Large intestine (tissue), 3 donors: Measurements from ENCODE around the gene TMEM190. TPM values are rescaled to one million over a fixed set of nuclear protein-coding genes. Genes with fewer than 3 reads are reported as not detected.

Experiments used
- DNase-seq, 2 donors: peaks; one replicate each; pipeline versions ENCODE4 v3.0.0 to v3.0.0-alpha.2; 2013
- H3K27ac ChIP-seq: one replicate; pipeline ENCODE4 v1.5.1; 2013; ENCODE audit warnings: low read length
- H3K27me3 ChIP-seq: 2 replicates; pipeline ENCODE4 v1.6.1; 2013; ENCODE audit warnings: low read length; ENCODE audit not compliant: control insufficient read depth, insufficient read depth
- H3K36me3 ChIP-seq: 2 replicates; pipeline ENCODE4 v1.6.1; 2013; ENCODE audit warnings: low read length; ENCODE audit not compliant: control insufficient read depth, insufficient read depth
- H3K4me1 ChIP-seq: one replicate; pipeline ENCODE4 v1.6.1; 2013; ENCODE audit warnings: low read length; ENCODE audit not compliant: control insufficient read depth, insufficient read depth
- H3K4me3 ChIP-seq: one replicate; pipeline ENCODE4 v1.5.1; 2013; ENCODE audit warnings: low read length
- H3K9me3 ChIP-seq: one replicate; pipeline ENCODE4 v1.6.1; 2013; ENCODE audit warnings: mild to moderate bottlenecking, low read depth, low read length, moderate library complexity; ENCODE audit not compliant: control insufficient read depth
- WGBS: methylation state at CpG from one replicate; pipeline ENCODE4 v1.1.5; 2013; ENCODE audit warnings: low lambda C conversion rate; ENCODE audit not compliant: insufficient coverage; 5-methylcytosine and 5-hydroxymethylcytosine counted together
- polyA plus RNA-seq: library from polyadenylated mRNA; unstranded; fragments of 120-200 nt; gene quantifications from one replicate; pipeline ENCODE4 v1.2.1, GENCODE V29; 2013

The TMEM190 gene
- polyA plus RNA-seq, 1 donor, result 0.93 TPM

DNA sequence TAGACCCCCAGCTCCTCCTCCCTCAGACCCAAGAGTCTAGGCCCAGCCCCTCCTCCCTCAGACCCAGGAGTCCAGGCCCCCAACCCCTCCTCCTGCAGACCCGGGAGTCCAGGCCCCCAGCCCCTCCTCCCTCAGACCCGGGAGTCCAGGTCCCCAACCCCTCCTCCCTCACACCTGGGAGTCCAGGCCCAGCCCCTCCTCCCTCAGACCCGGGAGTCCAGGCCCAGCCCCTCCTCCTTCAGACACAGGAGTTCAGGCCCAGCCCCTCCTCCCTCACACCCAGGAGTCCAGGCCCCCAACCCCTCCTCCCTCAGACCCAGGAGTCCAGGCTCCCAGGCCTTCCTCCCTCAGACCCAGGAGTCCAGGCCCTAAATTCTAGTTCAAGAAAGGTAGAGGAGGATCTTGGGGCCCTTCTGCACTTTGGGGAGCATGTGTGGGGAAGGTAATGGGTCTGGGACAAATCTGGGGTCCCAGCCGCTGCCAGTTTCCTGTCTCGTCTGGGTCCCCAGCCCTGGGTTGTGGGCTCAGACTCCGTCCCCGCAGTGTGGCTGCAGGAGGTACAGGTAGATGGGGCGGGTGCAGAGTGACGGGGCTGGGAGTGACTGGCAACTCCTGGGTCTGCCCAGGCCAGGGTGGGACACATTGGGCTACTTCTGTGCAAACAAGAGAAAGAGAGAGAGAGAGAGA lies 3.2 kb upstream of the TMEM190 start:
- no peak for DNase-seq
- Histone ChIP-seq H3K4me1 (peaks cover 16% of the 10 kb centered on the region), H3K9me3 (peaks cover 6% of the 10 kb centered on the region), H3K27ac (no peak overlapping the region), H3K36me3 (no peaks in the 10 kb centered on the region), H3K27me3 (peaks cover 88% of the 10 kb centered on the region), H3K4me3 (no peak overlapping the region)
- no CpG with 5 or more reads among the region's 9 CpGs for WGBS

DNA sequence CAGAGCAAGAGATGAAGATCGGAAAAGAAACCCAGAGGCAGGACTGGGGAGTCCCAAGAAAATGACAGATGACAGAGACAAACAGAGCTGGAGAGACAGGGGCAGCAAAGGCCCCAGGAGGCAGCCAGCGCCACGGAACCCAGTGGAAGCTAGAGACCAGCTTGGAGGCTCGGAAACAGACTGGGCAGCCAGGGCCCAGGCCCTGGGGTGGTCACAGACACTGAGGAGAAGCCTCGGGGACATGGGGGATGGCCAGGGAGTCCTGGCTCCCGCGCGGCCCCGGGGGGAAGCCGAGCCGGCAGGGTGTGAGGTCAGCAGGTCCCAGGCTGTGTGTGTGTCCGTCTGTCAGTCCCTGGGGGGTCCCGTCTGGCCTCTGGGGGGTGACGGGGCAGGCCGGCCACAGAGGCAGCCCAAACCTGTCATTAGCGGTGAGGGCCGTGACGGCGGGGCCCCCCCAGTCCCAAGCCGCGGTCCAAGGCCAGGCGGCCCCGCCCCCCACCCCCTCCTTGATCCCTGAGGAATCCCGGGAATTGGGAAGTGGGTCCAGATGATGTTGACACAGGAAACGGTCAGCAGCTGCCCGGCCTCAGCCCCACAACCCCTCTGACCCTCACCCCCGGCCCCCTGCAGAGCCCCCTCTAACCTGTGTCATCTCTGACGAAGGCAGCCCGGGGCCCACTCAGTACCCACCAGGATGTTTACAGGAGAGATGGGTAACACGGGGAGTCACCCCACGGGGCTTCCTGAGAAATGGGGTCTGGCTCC lies 2.5 kb upstream of the TMEM190 start:
- peaks cover 81% of the 10 kb centered on the region for H3K27me3 ChIP-seq
- peaks cover 16% of the 10 kb centered on the region for H3K4me1 ChIP-seq
- no peak overlapping the region for H3K4me3 ChIP-seq
- H3K9me3 ChIP-seq, result peaks cover 6% of the 10 kb centered on the region
- 0% methylated on average over 1 of the region's 31 CpGs for WGBS
- no peak overlapping the region for H3K27ac ChIP-seq
- H3K36me3 ChIP-seq, result no peaks in the 10 kb centered on the region
- no peak for DNase-seq

GRCh38 chr19:55377356-55378131 lies 918 bp downstream of the TMEM190 start:
- Histone ChIP-seq H3K36me3 (no peaks in the 10 kb centered on the region), H3K9me3 (peaks cover 4% of the 10 kb centered on the region), H3K4me3 (no peak overlapping the region), H3K27me3 (peaks cover 50% of the 10 kb centered on the region), H3K4me1 (peaks cover 9% of the 10 kb centered on the region), H3K27ac (no peak overlapping the region)
- DNase-seq, result no peak
- WGBS, result no CpG with 5 or more reads among the region's 43 CpGs

GRCh38 chr19:55379174-55379573 lies 2.5 kb downstream of the TMEM190 start:
- H3K4me1 ChIP-seq, result peaks cover 10% of the 10 kb centered on the region
- H3K27me3 ChIP-seq, result peaks cover 34% of the 10 kb centered on the region
- no CpG with 5 or more reads among the region's 11 CpGs for WGBS
- H3K27ac ChIP-seq, result no peak overlapping the region
- peaks cover 1% of the 10 kb centered on the region for H3K9me3 ChIP-seq
- no peaks in the 10 kb centered on the region for H3K36me3 ChIP-seq
- H3K4me3 ChIP-seq, result no peak overlapping the region
- DNase-seq, result no peak

DNA sequence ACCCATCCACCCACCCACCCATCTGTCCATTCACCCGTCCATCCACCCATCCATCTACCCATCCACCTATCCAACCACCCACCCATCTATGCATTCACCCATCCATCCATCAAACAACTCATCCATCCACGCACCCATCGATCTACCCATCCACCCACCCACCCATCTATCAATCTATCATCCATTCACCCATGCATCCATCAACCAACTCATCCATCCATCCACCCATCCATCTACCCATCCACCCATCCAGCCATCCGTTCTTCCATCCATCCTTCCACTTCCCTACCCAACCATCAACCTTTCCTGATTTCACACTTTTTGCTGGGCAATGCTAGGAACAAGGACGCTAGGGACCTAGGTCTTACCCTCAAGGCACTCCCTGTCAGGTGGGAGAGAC lies 5.4 kb downstream of the TMEM190 start:
- Histone ChIP-seq H3K36me3 (peaks cover 1% of the 10 kb centered on the region), H3K4me1 (peaks cover 15% of the 10 kb centered on the region), H3K4me3 (no peak overlapping the region), H3K27ac (no peak overlapping the region), H3K27me3 (peaks cover 8% of the 10 kb centered on the region), H3K9me3 (no peaks in the 10 kb centered on the region)
- DNase-seq, result no peak
- WGBS, result 100% methylated on average over 2 of the region's 5 CpGs

GRCh38 chr19:55382522-55383054 lies 6.0 kb downstream of the TMEM190 start:
- peaks cover 21% of the 10 kb centered on the region for H3K4me1 ChIP-seq
- no peaks in the 10 kb centered on the region for H3K9me3 ChIP-seq
- H3K27me3 ChIP-seq, result peaks cover 5% of the 10 kb centered on the region
- no peak for DNase-seq
- no peak overlapping the region for H3K4me3 ChIP-seq
- no CpG with 5 or more reads among the region's 3 CpGs for WGBS
- no peak overlapping the region for H3K27ac ChIP-seq
- H3K36me3 ChIP-seq, result peaks cover 7% of the 10 kb centered on the region

DNA sequence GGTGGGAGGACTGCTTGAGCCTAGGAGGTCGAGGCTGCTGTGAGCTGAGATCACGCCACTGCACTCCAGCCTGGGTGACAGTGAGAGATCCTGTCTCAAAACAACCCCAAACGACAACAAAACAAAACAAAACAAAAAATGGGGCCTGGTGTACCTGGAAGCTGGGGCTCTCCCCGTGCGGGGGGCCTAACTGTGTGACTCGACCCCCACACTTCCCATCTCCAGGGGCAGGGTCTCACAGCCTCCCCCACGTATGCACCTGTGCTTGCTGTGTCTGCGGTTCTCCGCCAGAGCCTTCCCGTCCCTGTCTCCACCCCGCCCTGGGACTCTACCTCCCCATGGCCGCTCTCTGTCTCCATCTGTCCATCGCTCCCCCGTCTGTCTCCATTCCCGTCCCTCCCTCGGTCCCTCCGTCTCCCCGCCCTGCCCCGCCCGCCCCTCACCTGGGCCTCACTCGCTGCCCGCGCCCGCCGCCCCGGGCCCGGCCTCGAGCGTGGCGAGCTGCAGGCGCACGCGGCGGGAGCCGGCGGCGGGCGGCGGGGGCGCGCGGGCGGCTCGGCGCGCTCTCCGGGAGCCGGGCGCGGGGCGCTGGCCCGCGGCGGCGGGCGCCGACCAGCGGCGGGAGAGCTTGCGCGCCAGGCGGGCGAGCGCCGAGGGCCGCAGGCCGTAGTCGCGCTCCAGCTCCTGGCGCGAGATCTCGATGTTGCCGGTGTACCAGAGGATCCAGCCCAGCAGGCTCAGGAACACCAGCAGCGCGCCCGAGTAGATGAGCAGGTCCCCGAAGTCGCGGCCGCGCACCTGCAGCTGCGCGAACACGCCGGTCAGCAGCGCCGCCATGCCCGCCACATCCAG lies 6.9 kb downstream of the TMEM190 start:
- peak in 1 of 2 donors; percentile 80 for DNase-seq
- WGBS, result no CpG with 5 or more reads among the region's 88 CpGs
- Histone ChIP-seq H3K36me3 (peaks cover 16% of the 10 kb centered on the region), H3K4me1 (peaks cover 30% of the 10 kb centered on the region), H3K4me3 (peak overlapping the region; percentile 44), H3K27me3 (no peaks in the 10 kb centered on the region), H3K9me3 (no peaks in the 10 kb centered on the region), H3K27ac (peak overlapping the region; percentile 55)

GRCh38 chr19:55384131-55384919 lies 7.7 kb downstream of the TMEM190 start, which contains the start of gene TMEM238:
Gene TMEM238 (minus strand): TSS chr19:55384292. CDS start chr19:55384259, 33 bp downstream.
- Histone ChIP-seq H3K27me3 (no peaks in the 10 kb centered on the region), H3K36me3 (peaks cover 24% of the 10 kb centered on the region), H3K27ac (peak within 1 kb of the TSS; percentile 92), H3K4me1 (peaks cover 30% of the 10 kb centered on the region), H3K9me3 (no peaks in the 10 kb centered on the region), H3K4me3 (peak within 1 kb of the TSS; percentile 90)
- DNase-seq, result peak in 1 of 2 donors; percentile 83
- no CpG with 5 or more reads among the region's 72 CpGs for WGBS
